Liver (tissue), 9 donors: ENCODE measurements around the gene TMPRSS7. TPM values are rescaled to one million over a fixed set of nuclear protein-coding genes. Genes with fewer than 3 reads are reported as not detected.

Experiments
- DNase-seq: peaks from one replicate; pipeline ENCODE4 v3.0.0-alpha.2; 2017; ENCODE audit warnings: low spot score
- H3K27ac ChIP-seq, 2 donors: one replicate each; pipeline ENCODE4 v1.7.0; 2013; ENCODE audit warnings: inconsistent platforms in 2 of 2, low read length in 2 of 2, control low read depth in 1 of 2, low read depth in 1 of 2, mild to moderate bottlenecking in 1 of 2
- H3K27me3 ChIP-seq, 4 donors: one replicate each; pipeline versions ENCODE4 v1.6.1 to v1.7.0; 2013; ENCODE audit warnings: low read length in 3 of 4, inconsistent platforms in 1 of 4, mild to moderate bottlenecking in 1 of 4, moderate library complexity in 1 of 4; ENCODE audit not compliant: control insufficient read depth in 4 of 4, insufficient read depth in 4 of 4
- H3K36me3 ChIP-seq, 4 donors: one replicate each; pipeline versions ENCODE4 v1.6.1 to v1.7.0; 2013; ENCODE audit warnings: low read length in 3 of 4, mild to moderate bottlenecking in 3 of 4, low read depth in 1 of 4, moderate library complexity in 1 of 4; ENCODE audit not compliant: control insufficient read depth in 4 of 4, insufficient read depth in 3 of 4
- H3K4me1 ChIP-seq, 4 donors: one replicate each; pipeline versions ENCODE4 v1.6.1 to v1.7.0; 2013; ENCODE audit warnings: low read length in 3 of 4, mild to moderate bottlenecking in 3 of 4, moderate library complexity in 1 of 4; ENCODE audit not compliant: control insufficient read depth in 4 of 4, insufficient read depth in 4 of 4
- H3K4me3 ChIP-seq, 3 donors: one replicate each; pipeline versions ENCODE4 v1.6.1 to v1.7.0; 2013; ENCODE audit warnings: low read length in 3 of 3, control low read depth in 1 of 3, low read depth in 1 of 3, mild to moderate bottlenecking in 1 of 3
- H3K9ac ChIP-seq, 2 donors: one replicate each; pipeline ENCODE4 v1.7.0; 2013; ENCODE audit warnings: low read length in 2 of 2, mild to moderate bottlenecking in 2 of 2, moderate library complexity in 2 of 2, control low read depth in 1 of 2, low read depth in 1 of 2
- H3K9me3 ChIP-seq, 4 donors: one replicate each; pipeline versions ENCODE4 v1.6.1 to v1.7.0; 2013; ENCODE audit warnings: low read length in 3 of 4; ENCODE audit not compliant: control insufficient read depth in 4 of 4
- EGR1 ChIP-seq, 2 donors: IDR thresholded peaks; 2 replicates each; pipeline ENCODE4 v1.6.1; 2016 to 2018; ENCODE audit warnings: antibody characterized with exemption in 2 of 2, low read depth in 2 of 2
- FOXA1 ChIP-seq: IDR thresholded peaks from 2 replicates; pipeline ENCODE4 v1.6.1; 2016; ENCODE audit warnings: antibody characterized with exemption
- FOXA2 ChIP-seq: IDR thresholded peaks from 2 replicates; pipeline ENCODE4 v1.6.1; 2016; ENCODE audit warnings: antibody characterized with exemption
- GABPA ChIP-seq, 2 donors: IDR thresholded peaks in 1 of 2; conservative IDR thresholded peaks in 1 of 2; 2 replicates each; pipeline ENCODE4 v1.6.1; 2016; ENCODE audit warnings: antibody characterized with exemption in 2 of 2, mild to moderate bottlenecking in 1 of 2, moderate library complexity in 1 of 2
- HNF4A ChIP-seq, 2 donors: conservative IDR thresholded peaks; 2 replicates each; pipeline ENCODE4 v1.6.1; 2016; ENCODE audit warnings: antibody characterized with exemption in 2 of 2, mild to moderate bottlenecking in 2 of 2
- HNF4G ChIP-seq: IDR thresholded peaks from 2 replicates; pipeline ENCODE4 v1.6.1; 2016; ENCODE audit warnings: antibody characterized with exemption
- JUND ChIP-seq, 2 donors: IDR thresholded peaks; 2 replicates each; pipeline ENCODE4 v1.6.1; 2016; ENCODE audit warnings: antibody characterized with exemption in 2 of 2
- NR2F2 ChIP-seq: IDR thresholded peaks from 2 replicates; pipeline ENCODE4 v1.6.1; 2016; ENCODE audit warnings: antibody characterized with exemption
- RAD21 ChIP-seq, 2 donors: IDR thresholded peaks; 2 replicates each; pipeline ENCODE4 v1.6.1; 2016; ENCODE audit warnings: antibody characterized with exemption in 2 of 2, mild to moderate bottlenecking in 2 of 2
- RXRA ChIP-seq, 2 donors: IDR thresholded peaks; 2 replicates each; pipeline ENCODE4 v1.6.1; 2017 to 2018; ENCODE audit warnings: antibody characterized with exemption in 2 of 2, mild to moderate bottlenecking in 1 of 2
- SP1 ChIP-seq: IDR thresholded peaks from 2 replicates; pipeline ENCODE4 v1.6.1; 2018; ENCODE audit warnings: antibody characterized with exemption, mild to moderate bottlenecking
- TAF1 ChIP-seq: conservative IDR thresholded peaks from 2 replicates; pipeline ENCODE4 v1.6.1; 2016; ENCODE audit warnings: antibody characterized with exemption, mild to moderate bottlenecking
- YY1 ChIP-seq: IDR thresholded peaks from 2 replicates; pipeline ENCODE4 v1.6.1; 2016; ENCODE audit warnings: antibody characterized with exemption, mild to moderate bottlenecking
- WGBS: extraction: QIAGEN DNeasy Blood & Tissue Kit; methylation state at CpG from one replicate; pipeline ENCODE4 v1.1.7; 2013; 5-methylcytosine and 5-hydroxymethylcytosine counted together
- polyA plus RNA-seq, 2 donors: library from polyadenylated mRNA; stranded (reverse) in 1 of 2; unstranded in 1 of 2; fragments of 200-250 nt in 1 of 2; fragments of >200 nt in 1 of 2; fragmentation: Nextera tagmentation in 1 of 2; extraction: Ambion mirVana in 1 of 2; gene quantifications; one replicate each; pipeline versions ENCODE4 v1.2.1 to v1.2.3, GENCODE V29; 2013 to 2015
- total RNA-seq, 2 donors: library from RNA; depleted of rRNA; stranded (reverse); fragments of >200 nt; gene quantifications; one replicate each; pipeline ENCODE4 v1.2.3, GENCODE V29; 2014
- TF ChIP-seq, protein P1 (sequence below): IDR thresholded peaks from 2 replicates; pipeline ENCODE4 v1.6.1; 2016; ENCODE audit warnings: antibody characterized with exemption, mild to moderate bottlenecking
- TF ChIP-seq, protein P2 (sequence below): IDR thresholded peaks from 2 replicates; pipeline ENCODE4 v1.6.1; 2016; ENCODE audit warnings: antibody characterized with exemption
- TF ChIP-seq, protein P3 (sequence below): IDR thresholded peaks from 2 replicates; pipeline ENCODE4 v1.6.1; 2016; ENCODE audit warnings: antibody characterized with exemption
- donor health status: healthy.
- donor health status: healthy.
- donor health status: healthy.
- donor health status: healthy.
- donor health status: healthy.

TMPRSS7 gene
- total and polyA plus RNA-seq, 4 donors: not detected

DNA sequence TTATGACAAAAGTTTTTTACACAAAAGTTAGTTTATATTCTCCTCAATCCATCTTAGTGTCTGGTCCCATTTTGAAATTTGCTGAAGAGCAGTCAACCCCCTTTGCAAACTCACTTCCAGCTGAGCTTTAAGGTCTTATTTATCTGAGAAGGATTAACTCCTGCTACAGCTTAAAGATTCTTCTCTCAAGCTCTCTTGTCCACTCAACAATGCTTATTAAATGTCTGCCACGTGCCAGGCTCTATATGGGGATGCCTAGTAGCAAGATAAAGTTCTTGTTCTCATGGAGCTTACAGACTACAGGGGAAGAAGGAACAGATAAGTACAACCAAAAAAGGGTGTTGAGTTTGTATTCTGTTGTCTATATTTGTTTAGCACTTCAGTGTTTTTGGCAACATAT is 18.7 kb downstream of the TMPRSS7 start:
- Histone ChIP-seq H3K36me3 (no peaks in the 10 kb centered on the region), H3K4me3 (no peak overlapping the region), H3K27me3 (peaks cover 0 to 4% (median 0%) of the 10 kb centered on the region in 4 donors), H3K9ac (no peak overlapping the region), H3K27ac (no peak overlapping the region), H3K4me1 (no peaks in the 10 kb centered on the region), H3K9me3 (no peaks in the 10 kb centered on the region)
- TF ChIP-seq EGR1 (IDR thresholded peaks at IDR 0.05; ENCODE audit: low read depth in 2 of 2) (no peak), HNF4G (no peak), TAF1 (no peak), SP1 (no peak), GABPA (IDR thresholded peaks at IDR 0.05 in 1 of 2, conservative IDR thresholded peaks at IDR 0.05 in 1 of 2) (no peak), YY1 (no peak), RAD21 (IDR thresholded peaks at IDR 0.05) (no peak), HNF4A (conservative IDR thresholded peaks at IDR 0.05) (no peak), FOXA2 (no peak), NR2F2 (no peak)
- TF ChIP-seq, protein P1, sequence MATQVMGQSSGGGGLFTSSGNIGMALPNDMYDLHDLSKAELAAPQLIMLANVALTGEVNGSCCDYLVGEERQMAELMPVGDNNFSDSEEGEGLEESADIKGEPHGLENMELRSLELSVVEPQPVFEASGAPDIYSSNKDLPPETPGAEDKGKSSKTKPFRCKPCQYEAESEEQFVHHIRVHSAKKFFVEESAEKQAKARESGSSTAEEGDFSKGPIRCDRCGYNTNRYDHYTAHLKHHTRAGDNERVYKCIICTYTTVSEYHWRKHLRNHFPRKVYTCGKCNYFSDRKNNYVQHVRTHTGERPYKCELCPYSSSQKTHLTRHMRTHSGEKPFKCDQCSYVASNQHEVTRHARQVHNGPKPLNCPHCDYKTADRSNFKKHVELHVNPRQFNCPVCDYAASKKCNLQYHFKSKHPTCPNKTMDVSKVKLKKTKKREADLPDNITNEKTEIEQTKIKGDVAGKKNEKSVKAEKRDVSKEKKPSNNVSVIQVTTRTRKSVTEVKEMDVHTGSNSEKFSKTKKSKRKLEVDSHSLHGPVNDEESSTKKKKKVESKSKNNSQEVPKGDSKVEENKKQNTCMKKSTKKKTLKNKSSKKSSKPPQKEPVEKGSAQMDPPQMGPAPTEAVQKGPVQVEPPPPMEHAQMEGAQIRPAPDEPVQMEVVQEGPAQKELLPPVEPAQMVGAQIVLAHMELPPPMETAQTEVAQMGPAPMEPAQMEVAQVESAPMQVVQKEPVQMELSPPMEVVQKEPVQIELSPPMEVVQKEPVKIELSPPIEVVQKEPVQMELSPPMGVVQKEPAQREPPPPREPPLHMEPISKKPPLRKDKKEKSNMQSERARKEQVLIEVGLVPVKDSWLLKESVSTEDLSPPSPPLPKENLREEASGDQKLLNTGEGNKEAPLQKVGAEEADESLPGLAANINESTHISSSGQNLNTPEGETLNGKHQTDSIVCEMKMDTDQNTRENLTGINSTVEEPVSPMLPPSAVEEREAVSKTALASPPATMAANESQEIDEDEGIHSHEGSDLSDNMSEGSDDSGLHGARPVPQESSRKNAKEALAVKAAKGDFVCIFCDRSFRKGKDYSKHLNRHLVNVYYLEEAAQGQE: no peak
- no peak for DNase-seq
- WGBS: 42% methylated on average over 1 of the region's 1 CpG

DNA sequence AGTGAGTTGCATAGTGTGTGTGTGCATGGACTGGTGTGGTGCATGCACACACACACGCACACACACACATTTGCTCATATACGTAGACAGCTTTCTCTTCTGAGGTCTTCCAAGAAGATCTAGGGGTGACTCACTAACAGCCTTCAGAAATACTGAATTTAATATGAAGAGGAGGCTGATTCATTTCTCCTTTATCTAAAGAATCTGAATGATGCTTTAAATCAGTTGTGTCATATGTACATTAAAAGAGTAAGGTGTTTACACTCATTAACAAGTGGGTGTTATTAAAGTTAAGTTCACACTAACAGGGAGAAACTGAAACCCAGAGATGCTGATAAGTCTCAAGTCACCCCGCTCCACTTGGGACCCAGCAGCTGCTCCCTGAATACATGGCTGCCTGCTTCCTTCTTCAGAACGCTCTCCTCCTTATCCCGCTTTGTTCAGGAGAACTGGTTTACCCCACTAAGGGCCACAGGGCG is 22.0 kb downstream of the TMPRSS7 start:
- TF ChIP-seq NR2F2 (no peak), RAD21 (IDR thresholded peaks at IDR 0.05) (no peak), HNF4A (conservative IDR thresholded peaks at IDR 0.05) (no peak), RXRA (IDR thresholded peaks at IDR 0.05) (no peak), YY1 (no peak), FOXA1 (no peak), JUND (IDR thresholded peaks at IDR 0.05) (no peak), SP1 (no peak), EGR1 (IDR thresholded peaks at IDR 0.05; ENCODE audit: low read depth in 2 of 2) (no peak)
- TF ChIP-seq, protein P2, sequence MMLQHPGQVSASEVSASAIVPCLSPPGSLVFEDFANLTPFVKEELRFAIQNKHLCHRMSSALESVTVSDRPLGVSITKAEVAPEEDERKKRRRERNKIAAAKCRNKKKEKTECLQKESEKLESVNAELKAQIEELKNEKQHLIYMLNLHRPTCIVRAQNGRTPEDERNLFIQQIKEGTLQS: no peak
- TF ChIP-seq, protein P3, sequence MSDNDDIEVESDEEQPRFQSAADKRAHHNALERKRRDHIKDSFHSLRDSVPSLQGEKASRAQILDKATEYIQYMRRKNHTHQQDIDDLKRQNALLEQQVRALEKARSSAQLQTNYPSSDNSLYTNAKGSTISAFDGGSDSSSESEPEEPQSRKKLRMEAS: no peak
- TF ChIP-seq, protein P1: no peak
- no peaks in the 10 kb centered on the region for H3K9me3 ChIP-seq
- no peak overlapping the region for H3K27ac ChIP-seq
- no peak overlapping the region for H3K4me3 ChIP-seq
- no peaks in the 10 kb centered on the region for H3K36me3 ChIP-seq
- no peaks in the 10 kb centered on the region for H3K4me1 ChIP-seq
- peaks cover 0 to 6% (median 0%) of the 10 kb centered on the region in 4 donors for H3K27me3 ChIP-seq
- no peak for DNase-seq
- no peak overlapping the region for H3K9ac ChIP-seq
- 80% methylated on average over 6 of the region's 6 CpGs for WGBS
